ENCODE data around the gene EIF4E3. TPM values are rescaled to one million over a fixed set of nuclear protein-coding genes. Genes with fewer than 3 reads are reported as not detected.
A peak's percentile ranks its signal among the peaks of the same experiment; 100 is the strongest.

Gene EIF4E3
- total and polyA plus RNA-seq, 5 experiments from 2014 or later, result 23.3 to 48.3 (median 37.8) TPM

DNA sequence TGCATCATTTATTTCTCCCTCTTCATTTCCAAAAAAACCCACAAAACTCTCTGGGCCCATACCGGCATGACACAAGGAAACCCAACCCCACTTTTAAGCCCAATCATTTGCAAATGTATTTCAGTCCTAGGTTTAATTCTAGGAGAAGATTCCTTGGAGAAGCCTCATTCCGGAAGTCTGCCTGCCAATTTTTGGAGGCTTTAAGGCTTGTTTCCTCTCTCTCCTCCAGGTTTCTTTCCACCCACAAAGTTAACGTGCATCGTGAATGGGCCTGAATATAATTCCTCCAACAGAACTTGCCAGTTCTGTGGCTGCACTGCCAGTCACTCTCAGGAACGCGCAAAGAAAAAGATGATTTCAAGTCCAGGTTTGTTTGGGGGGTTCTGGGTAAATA, 71.8 kb downstream of the EIF4E3 start:
- H3K4me3 Mint-ChIP-seq, result no peak overlapping the region
- DNase-seq, result no peak
- H3K27me3 Mint-ChIP-seq, result no peaks in the 10 kb centered on the region
- H3K36me3 Mint-ChIP-seq, result peaks cover 0 to 3% (median 0%) of the 10 kb centered on the region in 3 donors
- no peak overlapping the region for H3K27ac Mint-ChIP-seq
- peaks cover 0 to 5% (median 3%) of the 10 kb centered on the region in 4 donors for H3K4me1 Mint-ChIP-seq
- POLR2A ChIA-PET, result no interaction called here
- no peaks in the 10 kb centered on the region for H3K9me3 Mint-ChIP-seq
- no peak for ATAC-seq

- POLR2A ChIA-PET, result no interaction called here
- no peak for ATAC-seq
Observed at GRCh38 chr3:71652781-71653413, 72.3 kb downstream of the EIF4E3 start.

GRCh38 chr3:71651625-71652024, 73.6 kb downstream of the EIF4E3 start:
- POLR2A ChIA-PET, result no interaction called here
- H3K27ac Mint-ChIP-seq, result no peak overlapping the region
- H3K4me1 Mint-ChIP-seq, result peaks cover 0 to 5% (median under 1%) of the 10 kb centered on the region in 4 donors
- H3K36me3 Mint-ChIP-seq, result peaks cover 0 to 3% (median 0%) of the 10 kb centered on the region in 3 donors
- ATAC-seq (no peak), DNase-seq (no peak)
- no peaks in the 10 kb centered on the region for H3K9me3 Mint-ChIP-seq
- no peaks in the 10 kb centered on the region for H3K27me3 Mint-ChIP-seq
- no peak overlapping the region for H3K4me3 Mint-ChIP-seq

More at GRCh38 chr3:71652781-71653413, 72.3 kb downstream of the EIF4E3 start:
- DNase-seq, result peak in 2 of 10 donors; percentile 24 to 31
- H3K9me3 Mint-ChIP-seq, result no peaks in the 10 kb centered on the region
- H3K4me1 Mint-ChIP-seq, result peaks cover 0 to 5% (median under 1%) of the 10 kb centered on the region in 4 donors
- peak overlapping the region in 2 of 10 donors; percentile 3 to 37 for H3K27ac Mint-ChIP-seq
- no peak overlapping the region for H3K4me3 Mint-ChIP-seq
- no peaks in the 10 kb centered on the region for H3K27me3 Mint-ChIP-seq
- peaks cover 0 to 3% (median 0%) of the 10 kb centered on the region in 3 donors for H3K36me3 Mint-ChIP-seq

GRCh38 chr3:71650372-71650771, 74.8 kb downstream of the EIF4E3 start:
- Mint-ChIP-seq H3K9me3 (no peaks in the 10 kb centered on the region), H3K27me3 (no peaks in the 10 kb centered on the region), H3K4me3 (no peak overlapping the region), H3K36me3 (peaks cover 0 to 7% (median 0%) of the 10 kb centered on the region in 3 donors), H3K27ac (no peak overlapping the region), H3K4me1 (peaks cover 0 to 5% (median under 1%) of the 10 kb centered on the region in 4 donors)
- ATAC-seq, result no peak
- POLR2A ChIA-PET, result no interaction called here
- DNase-seq, result no peak

- H3K4me3 Mint-ChIP-seq, result no peak overlapping the region
- no peak for ATAC-seq
- peaks cover 0 to 7% (median 0%) of the 10 kb centered on the region in 3 donors for H3K36me3 Mint-ChIP-seq
- peaks cover 0 to 5% (median under 1%) of the 10 kb centered on the region in 4 donors for H3K4me1 Mint-ChIP-seq
- POLR2A ChIA-PET, result no interaction called here
- H3K9me3 Mint-ChIP-seq, result no peaks in the 10 kb centered on the region
- H3K27me3 Mint-ChIP-seq, result no peaks in the 10 kb centered on the region
- no peak overlapping the region for H3K27ac Mint-ChIP-seq
- no peak for DNase-seq
Observed at GRCh38 chr3:71649757-71650156, 75.4 kb downstream of the EIF4E3 start.

GRCh38 chr3:71647751-71648150, 77.5 kb downstream of the EIF4E3 start:
- Mint-ChIP-seq H3K4me3 (no peak overlapping the region), H3K27me3 (no peaks in the 10 kb centered on the region), H3K36me3 (peaks cover 0 to 12% (median 0%) of the 10 kb centered on the region in 3 donors), H3K27ac (no peak overlapping the region), H3K4me1 (peaks cover 0 to 3% (median under 1%) of the 10 kb centered on the region in 4 donors), H3K9me3 (no peaks in the 10 kb centered on the region)
- no peak for DNase-seq
- ATAC-seq, result no peak
- POLR2A ChIA-PET, result no interaction called here

GRCh38 chr3:71646971-71647370, 78.2 kb downstream of the EIF4E3 start:
- Mint-ChIP-seq H3K27ac (no peak overlapping the region), H3K9me3 (no peaks in the 10 kb centered on the region), H3K4me3 (no peak overlapping the region), H3K36me3 (peaks cover 0 to 17% (median 0%) of the 10 kb centered on the region in 3 donors), H3K27me3 (no peaks in the 10 kb centered on the region), H3K4me1 (no peaks in the 10 kb centered on the region)
- POLR2A ChIA-PET, result no interaction called here
- DNase-seq, result no peak
- no peak for ATAC-seq

GRCh38 chr3:71645140-71645539, 80.1 kb downstream of the EIF4E3 start:
- Mint-ChIP-seq H3K9me3 (no peaks in the 10 kb centered on the region), H3K27me3 (no peaks in the 10 kb centered on the region), H3K4me1 (no peaks in the 10 kb centered on the region), H3K4me3 (no peak overlapping the region), H3K36me3 (peaks cover 0 to 23% (median 0%) of the 10 kb centered on the region in 3 donors), H3K27ac (no peak overlapping the region)
- DNase-seq (no peak), ATAC-seq (no peak)
- POLR2A ChIA-PET, result interaction anchor here (0.6 kb wide), 1 partner anchor 1057 kb away, joined by 3 read pairs; no protein-coding TSS in a partner anchor

- no peaks in the 10 kb centered on the region for H3K9me3 Mint-ChIP-seq
- no peak for DNase-seq
- no peaks in the 10 kb centered on the region for H3K27me3 Mint-ChIP-seq
- POLR2A ChIA-PET, result no interaction called here
- H3K4me3 Mint-ChIP-seq, result no peak overlapping the region
- no peaks in the 10 kb centered on the region for H3K4me1 Mint-ChIP-seq
- H3K27ac Mint-ChIP-seq, result no peak overlapping the region
- peaks cover 0 to 25% (median 0%) of the 10 kb centered on the region in 3 donors for H3K36me3 Mint-ChIP-seq
- no peak for ATAC-seq
Observed at GRCh38 chr3:71641674-71642073, 83.5 kb downstream of the EIF4E3 start.

DNA sequence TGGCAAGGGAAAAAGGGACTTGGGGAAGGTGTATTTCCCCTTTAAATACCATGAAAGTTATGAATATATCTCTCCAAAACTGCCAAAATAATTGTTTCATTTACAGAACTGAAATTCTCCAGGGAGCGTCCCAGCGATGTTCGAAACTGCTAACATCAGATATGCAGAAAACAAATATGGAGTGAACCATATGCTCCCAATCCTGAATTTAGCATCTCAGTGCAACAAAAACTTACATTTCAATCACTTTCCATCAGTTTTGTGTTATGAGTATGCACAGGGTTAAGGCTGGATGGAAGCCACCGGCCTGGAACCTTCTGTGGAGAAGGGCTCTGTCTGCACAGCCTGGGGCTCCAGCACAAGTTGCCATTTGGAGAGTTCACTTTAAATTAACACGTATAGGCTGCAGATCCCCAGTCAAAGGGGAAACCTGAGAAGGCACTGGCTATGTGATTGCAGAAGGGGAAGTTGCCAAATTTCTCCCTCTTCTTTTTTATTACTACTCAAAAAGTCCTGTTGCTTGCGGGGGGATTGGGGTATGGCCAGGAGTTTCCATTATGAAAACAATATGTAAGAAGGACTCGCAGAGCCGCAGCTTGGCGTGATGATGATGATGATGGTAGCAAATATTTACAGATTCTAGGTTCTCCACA, 84.7 kb downstream of the EIF4E3 start:
- Mint-ChIP-seq H3K36me3 (peaks cover 0 to 24% (median 2%) of the 10 kb centered on the region in 3 donors), H3K27ac (peak overlapping the region in 2 of 10 donors; percentile 28 to 52), H3K27me3 (no peaks in the 10 kb centered on the region), H3K9me3 (no peaks in the 10 kb centered on the region), H3K4me1 (no peaks in the 10 kb centered on the region), H3K4me3 (no peak overlapping the region)
- DNase-seq (no peak), ATAC-seq (no peak)
- POLR2A ChIA-PET, result no interaction called here

- peaks cover 0 to 15% (median 2%) of the 10 kb centered on the region in 3 donors for H3K36me3 Mint-ChIP-seq
- H3K4me1 Mint-ChIP-seq, result no peaks in the 10 kb centered on the region
- no peak overlapping the region for H3K27ac Mint-ChIP-seq
- H3K4me3 Mint-ChIP-seq, result no peak overlapping the region
- DNase-seq (no peak), ATAC-seq (no peak)
- H3K9me3 Mint-ChIP-seq, result no peaks in the 10 kb centered on the region
- POLR2A ChIA-PET, result no interaction called here
- H3K27me3 Mint-ChIP-seq, result no peaks in the 10 kb centered on the region
Observed at GRCh38 chr3:71636482-71636881, 88.7 kb downstream of the EIF4E3 start.

- H3K36me3 Mint-ChIP-seq, result peaks cover 0 to 14% (median 2%) of the 10 kb centered on the region in 3 donors
- H3K4me1 Mint-ChIP-seq, result no peaks in the 10 kb centered on the region
- DNase-seq (no peak), ATAC-seq (no peak)
- H3K27ac Mint-ChIP-seq, result no peak overlapping the region
- POLR2A ChIA-PET, result no interaction called here
- H3K4me3 Mint-ChIP-seq, result no peak overlapping the region
- no peaks in the 10 kb centered on the region for H3K27me3 Mint-ChIP-seq
- no peaks in the 10 kb centered on the region for H3K9me3 Mint-ChIP-seq
Observed at GRCh38 chr3:71636001-71636400, 89.2 kb downstream of the EIF4E3 start.

- Mint-ChIP-seq H3K27ac (no peak overlapping the region), H3K27me3 (no peaks in the 10 kb centered on the region), H3K9me3 (no peaks in the 10 kb centered on the region), H3K36me3 (peaks cover 0 to 15% (median 2%) of the 10 kb centered on the region in 3 donors), H3K4me3 (no peak overlapping the region), H3K4me1 (peaks cover 0 to 2% (median 0%) of the 10 kb centered on the region in 4 donors)
- DNase-seq (no peak), ATAC-seq (no peak)
- POLR2A ChIA-PET, result no interaction called here
Observed at GRCh38 chr3:71634671-71635070, 90.5 kb downstream of the EIF4E3 start.

All from naive thymus-derived CD8-positive, alpha-beta T cell (primary cell).